Stimulated activated naive B cell treated with anti-CD40 and anti-IgM and Interleukin-4, amounts not matched to agents 10 μg/mL and 1 μg/mL and 100 μg/mL, for 72 hours (primary cell): ENCODE measurements around the gene COMMD10.
"Not testable (repeated sequence)": the region's sequence is repeated elsewhere in the genome, so short reads cannot be mapped to it uniquely, and the experiment has no call there.

ENCODE experiments used
- ATAC-seq, 2 donors: fragments of 150-1000 bp; cut with Tn5 transposase; replicated peaks; 2 replicates each; pipeline ENCODE4 v1.10.0; 2021; ENCODE audit warnings: moderate library complexity in 1 of 2
- DNase-seq: peaks from one replicate; pipeline ENCODE4 v3.0.0; 2021
- H3K27ac Mint-ChIP-seq: one replicate; pipeline ENCODE4 v1.8.0; 2022; ENCODE audit warnings: mild to moderate bottlenecking, mixed read lengths
- H3K27me3 Mint-ChIP-seq, 2 donors: one replicate each; pipeline ENCODE4 v1.8.0; 2022; ENCODE audit warnings: mixed read lengths in 2 of 2
- H3K36me3 Mint-ChIP-seq, 2 donors: one replicate each; pipeline ENCODE4 v1.8.0; 2022; ENCODE audit warnings: mixed read lengths in 2 of 2, mild to moderate bottlenecking in 1 of 2
- H3K4me1 Mint-ChIP-seq, 2 donors: one replicate each; pipeline ENCODE4 v1.8.0; 2022; ENCODE audit warnings: mixed read lengths in 2 of 2, mild to moderate bottlenecking in 1 of 2
- H3K4me3 Mint-ChIP-seq, 2 donors: one replicate each; pipeline ENCODE4 v1.8.0; 2022; ENCODE audit warnings: mild to moderate bottlenecking in 2 of 2, mixed read lengths in 2 of 2, moderate library complexity in 1 of 2
- H3K9me3 Mint-ChIP-seq, 2 donors: one replicate each; pipeline ENCODE4 v1.8.0; 2022; ENCODE audit warnings: mixed read lengths in 2 of 2, mild to moderate bottlenecking in 1 of 2

Gene COMMD10

GRCh38 chr5:116075191-116075831 lies 9.5 kb upstream of the COMMD10 start:
- ATAC-seq: peak; percentile 16 to 26
- H3K4me3 Mint-ChIP-seq: peak overlapping the region; percentile 35 to 74
- peaks cover 6 to 8% of the 10 kb centered on the region in 2 donors for H3K9me3 Mint-ChIP-seq
- H3K36me3 Mint-ChIP-seq: peaks cover 0 to 14% of the 10 kb centered on the region in 2 donors
- H3K4me1 Mint-ChIP-seq: peaks cover 25 to 30% of the 10 kb centered on the region in 2 donors
- DNase-seq: no peak
- no peaks in the 10 kb centered on the region for H3K27me3 Mint-ChIP-seq
- H3K27ac Mint-ChIP-seq: peak overlapping the region; percentile 87

GRCh38 chr5:116076496-116076895 lies 8.3 kb upstream of the COMMD10 start:
- DNase-seq (peak; percentile 75), ATAC-seq (peak; percentile 99)
- H3K27me3 Mint-ChIP-seq: no peaks in the 10 kb centered on the region
- H3K36me3 Mint-ChIP-seq: peaks cover 8 to 22% of the 10 kb centered on the region in 2 donors
- H3K9me3 Mint-ChIP-seq: peaks cover 6 to 8% of the 10 kb centered on the region in 2 donors
- peak overlapping the region; percentile 62 to 67 for H3K4me3 Mint-ChIP-seq
- peak overlapping the region; percentile 84 for H3K27ac Mint-ChIP-seq
- H3K4me1 Mint-ChIP-seq: peaks cover 27 to 38% of the 10 kb centered on the region in 2 donors

DNA sequence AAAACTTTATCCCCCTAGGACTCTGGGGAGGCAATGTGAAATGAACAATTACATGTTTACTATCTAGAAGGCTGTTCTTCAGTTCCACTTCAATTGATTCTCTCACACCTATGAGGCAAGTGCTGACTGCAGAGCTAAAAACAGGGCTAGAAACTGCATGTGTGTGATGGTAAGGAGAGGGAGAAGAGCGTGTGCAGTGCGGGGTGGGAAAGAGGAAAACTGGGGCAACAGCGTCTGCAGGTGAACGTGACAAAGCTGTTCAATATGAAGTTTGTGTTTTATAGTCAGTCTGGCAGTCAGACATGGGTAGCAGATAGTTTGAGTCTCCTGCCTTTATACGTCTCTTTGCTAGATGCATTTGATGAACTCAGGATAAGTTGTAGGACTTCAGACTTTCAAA lies 6.6 kb upstream of the COMMD10 start:
- Mint-ChIP-seq H3K4me1 (peaks cover 35 to 55% of the 10 kb centered on the region in 2 donors), H3K27me3 (no peaks in the 10 kb centered on the region), H3K4me3 (no peak overlapping the region), H3K36me3 (peaks cover 15 to 37% of the 10 kb centered on the region in 2 donors), H3K9me3 (peaks cover 6 to 8% of the 10 kb centered on the region in 2 donors), H3K27ac (no peak overlapping the region)
- ATAC-seq (no peak), DNase-seq (no peak)

DNA sequence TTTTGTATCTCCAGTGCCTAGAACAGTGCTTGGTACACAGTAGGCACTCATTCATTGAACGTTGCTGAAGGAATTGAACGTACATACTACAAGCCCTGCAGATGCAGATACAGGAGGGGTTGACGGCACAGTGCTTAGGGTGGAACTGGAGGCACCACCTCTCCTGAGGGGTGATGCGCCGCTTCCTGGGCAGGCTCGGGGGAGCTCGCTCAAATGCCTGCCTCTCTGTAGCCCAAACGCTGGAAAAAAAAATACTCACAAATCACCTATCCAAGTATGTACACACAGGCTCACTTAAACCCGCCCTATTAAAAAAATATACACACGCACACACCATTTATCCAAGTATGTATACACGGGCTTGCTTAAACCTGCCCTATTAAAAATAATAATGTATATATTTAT lies 536 bp upstream of the COMMD10 start:
- Mint-ChIP-seq H3K27me3 (no peaks in the 10 kb centered on the region), H3K9me3 (no peaks in the 10 kb centered on the region), H3K4me1 (peaks cover 26 to 56% of the 10 kb centered on the region in 2 donors), H3K4me3 (peak overlapping the region; percentile 86 to 87), H3K36me3 (peaks cover 18 to 47% of the 10 kb centered on the region in 2 donors), H3K27ac (peak overlapping the region; percentile 42)
- ATAC-seq: peak; percentile 21 to 38
- no peak for DNase-seq

- peaks cover 33 to 64% of the 10 kb centered on the region in 2 donors for H3K4me1 Mint-ChIP-seq
- ATAC-seq, DNase-seq, H3K27me3 Mint-ChIP-seq, H3K9me3 Mint-ChIP-seq: not testable (repeated sequence)
- H3K36me3 Mint-ChIP-seq: peaks cover 15 to 44% of the 10 kb centered on the region in 2 donors
- H3K27ac Mint-ChIP-seq: peak overlapping the region; percentile 11
- H3K4me3 Mint-ChIP-seq: peak overlapping the region; percentile 11 to 52
Measured at GRCh38 chr5:116086309-116086708, 1.5 kb downstream of the COMMD10 start.

DNA sequence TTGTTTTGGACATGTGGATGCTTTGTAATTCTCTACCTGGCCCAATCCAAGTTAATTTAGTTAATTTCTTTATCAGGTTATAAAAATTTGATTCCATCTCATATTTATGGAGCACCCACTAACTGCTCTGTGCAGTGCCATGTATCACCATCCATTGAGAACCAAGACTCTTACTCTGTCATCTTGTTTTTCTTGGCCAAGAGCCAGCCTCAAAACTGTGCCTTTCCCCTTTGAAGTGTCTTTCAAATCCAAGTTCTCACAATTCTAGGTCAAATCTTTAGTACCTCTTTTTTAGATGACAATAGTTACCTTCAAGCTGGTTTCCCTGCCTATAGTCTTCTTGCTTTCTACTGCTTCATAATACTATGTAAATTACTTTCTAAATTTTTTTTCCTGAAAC lies 3.2 kb downstream of the COMMD10 start:
- Mint-ChIP-seq H3K27me3 (no peaks in the 10 kb centered on the region), H3K36me3 (peaks cover 11 to 42% of the 10 kb centered on the region in 2 donors), H3K4me1 (peaks cover 24 to 46% of the 10 kb centered on the region in 2 donors), H3K9me3 (no peaks in the 10 kb centered on the region), H3K27ac (peak overlapping the region; percentile 47), H3K4me3 (no peak overlapping the region)
- no peak for DNase-seq
- no peak for ATAC-seq

DNA sequence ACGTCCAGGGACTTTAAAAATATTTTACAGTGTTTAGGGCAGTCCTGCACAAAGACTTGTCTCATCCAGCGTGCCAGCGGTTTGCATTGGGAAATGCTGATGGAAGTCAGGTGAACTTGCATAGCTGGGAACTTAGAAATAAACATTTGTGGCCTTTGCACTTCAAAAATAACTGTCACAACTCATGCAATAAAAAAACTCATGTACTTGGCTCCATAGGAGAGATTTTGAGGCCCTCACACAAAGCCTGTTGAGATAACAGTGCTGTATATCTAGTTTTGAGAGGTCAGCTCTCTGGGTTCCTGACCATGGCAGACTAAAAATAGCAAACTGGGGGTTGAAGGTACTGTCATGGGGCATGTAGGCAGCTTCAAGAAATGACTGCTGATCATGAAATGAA lies 5.5 kb downstream of the COMMD10 start:
- Mint-ChIP-seq H3K9me3 (no peaks in the 10 kb centered on the region), H3K36me3 (peaks cover 22 to 50% of the 10 kb centered on the region in 2 donors), H3K4me1 (peaks cover 17 to 35% of the 10 kb centered on the region in 2 donors), H3K4me3 (no peak overlapping the region), H3K27me3 (no peaks in the 10 kb centered on the region), H3K27ac (no peak overlapping the region)
- DNase-seq: no peak
- ATAC-seq: no peak

DNA sequence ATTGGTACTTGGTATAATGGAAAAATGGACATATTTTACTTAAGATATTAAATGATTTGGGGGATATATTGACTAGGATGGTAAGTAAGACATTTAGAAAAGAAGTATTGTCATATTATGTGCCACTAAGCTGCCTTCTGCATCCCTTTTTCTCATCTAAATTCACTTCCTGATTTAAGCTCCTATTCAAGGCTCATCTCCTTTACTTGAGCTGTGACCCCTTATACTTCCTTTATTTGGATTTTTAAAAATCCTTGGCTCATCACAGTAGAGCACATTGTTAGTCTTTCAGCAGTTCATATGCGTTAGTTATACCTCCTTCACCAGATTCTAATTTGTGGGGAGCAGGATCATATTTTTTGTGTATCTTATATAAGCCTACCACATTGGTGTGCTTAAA lies 6.6 kb downstream of the COMMD10 start:
- H3K36me3 Mint-ChIP-seq: peaks cover 25 to 55% of the 10 kb centered on the region in 2 donors
- no peak for DNase-seq
- H3K27ac Mint-ChIP-seq: no peak overlapping the region
- H3K4me3 Mint-ChIP-seq: no peak overlapping the region
- H3K9me3 Mint-ChIP-seq: no peaks in the 10 kb centered on the region
- H3K4me1 Mint-ChIP-seq: peaks cover 15 to 34% of the 10 kb centered on the region in 2 donors
- ATAC-seq: no peak
- no peaks in the 10 kb centered on the region for H3K27me3 Mint-ChIP-seq

- Mint-ChIP-seq H3K36me3 (peaks cover 49 to 68% of the 10 kb centered on the region in 2 donors), H3K4me3 (no peak overlapping the region), H3K4me1 (peaks cover 2 to 7% of the 10 kb centered on the region in 2 donors), H3K27me3 (no peaks in the 10 kb centered on the region), H3K9me3 (no peaks in the 10 kb centered on the region), H3K27ac (no peak overlapping the region)
- DNase-seq (no peak), ATAC-seq (no peak)
Measured at GRCh38 chr5:116097301-116097700, 12.5 kb downstream of the COMMD10 start.

DNA sequence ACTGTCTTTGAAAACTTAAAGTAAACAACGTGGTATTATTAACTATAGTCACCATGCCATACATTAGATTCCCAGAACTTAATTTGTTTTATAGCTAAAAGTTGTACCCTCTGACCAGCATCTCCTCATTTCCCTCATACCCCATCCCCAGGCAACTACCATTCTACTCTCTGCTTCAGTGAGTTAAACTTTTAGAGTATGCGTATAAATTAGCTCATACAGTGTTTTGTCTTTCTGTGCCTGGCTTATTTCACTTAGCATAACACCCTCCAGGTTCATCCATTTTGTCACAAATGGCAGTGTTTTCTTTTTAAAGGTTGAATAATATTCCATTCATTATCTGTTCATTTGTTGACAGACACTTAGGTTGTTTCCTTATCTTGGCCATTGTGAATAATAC lies 14.2 kb downstream of the COMMD10 start:
- Mint-ChIP-seq H3K4me1 (peaks cover 6 to 17% of the 10 kb centered on the region in 2 donors), H3K36me3 (peaks cover 45 to 70% of the 10 kb centered on the region in 2 donors)

GRCh38 chr5:116104941-116105340 lies 20.1 kb downstream of the COMMD10 start:
- H3K36me3 Mint-ChIP-seq: peaks cover 68 to 91% of the 10 kb centered on the region in 2 donors
- DNase-seq, H3K9me3 Mint-ChIP-seq, H3K27ac Mint-ChIP-seq, H3K4me3 Mint-ChIP-seq, H3K27me3 Mint-ChIP-seq, ATAC-seq: not testable (repeated sequence)
- H3K4me1 Mint-ChIP-seq: peaks cover 14 to 39% of the 10 kb centered on the region in 2 donors

More for the DNA sequence above, 14.2 kb downstream of the COMMD10 start:
- Mint-ChIP-seq H3K9me3 (no peaks in the 10 kb centered on the region), H3K27me3 (no peaks in the 10 kb centered on the region), H3K27ac (no peak overlapping the region), H3K4me3 (no peak overlapping the region)
- ATAC-seq: no peak
- no peak for DNase-seq

- H3K4me3 Mint-ChIP-seq: no peak overlapping the region
Measured at GRCh38 chr5:116115163-116115562, 30.3 kb downstream of the COMMD10 start.

GRCh38 chr5:116130471-116130870 lies 45.6 kb downstream of the COMMD10 start:
- DNase-seq (no peak), ATAC-seq (no peak)
- Mint-ChIP-seq H3K27ac (no peak overlapping the region), H3K9me3 (peaks cover 0 to 1% of the 10 kb centered on the region in 2 donors), H3K4me1 (peaks cover 0 to 8% of the 10 kb centered on the region in 2 donors), H3K4me3 (no peak overlapping the region), H3K27me3 (no peaks in the 10 kb centered on the region), H3K36me3 (peaks cover 8 to 10% of the 10 kb centered on the region in 2 donors)

More at GRCh38 chr5:116115163-116115562, 30.3 kb downstream of the COMMD10 start:
- no peak overlapping the region for H3K27ac Mint-ChIP-seq
- no peaks in the 10 kb centered on the region for H3K27me3 Mint-ChIP-seq
- H3K9me3 Mint-ChIP-seq: peaks cover 26% of the 10 kb centered on the region in 2 donors
- ATAC-seq: no peak
- DNase-seq: no peak
- peaks cover 7 to 10% of the 10 kb centered on the region in 2 donors for H3K4me1 Mint-ChIP-seq
- peaks cover 49 to 70% of the 10 kb centered on the region in 2 donors for H3K36me3 Mint-ChIP-seq

- no peaks in the 10 kb centered on the region for H3K9me3 Mint-ChIP-seq
- H3K27ac Mint-ChIP-seq: no peak overlapping the region
Measured at GRCh38 chr5:116130976-116131375, 46.2 kb downstream of the COMMD10 start.

DNA sequence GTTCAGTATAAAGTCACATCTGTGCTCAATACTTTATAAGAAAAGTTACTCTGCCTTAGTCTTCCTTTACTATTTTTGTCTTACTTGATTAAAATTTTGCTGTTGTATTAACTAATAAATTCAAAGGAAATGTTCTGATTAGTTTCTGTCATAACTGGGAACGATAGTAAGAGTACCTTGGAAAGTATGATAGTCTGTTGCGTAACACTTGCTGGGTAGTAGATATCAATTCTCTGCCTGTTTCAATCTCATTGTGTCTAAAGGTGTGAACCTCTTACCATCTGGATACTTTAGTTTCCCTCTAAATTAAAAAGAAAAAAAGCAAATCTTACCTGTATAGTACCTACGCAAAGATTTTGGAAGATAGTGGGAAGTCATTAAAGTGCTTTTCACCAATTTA lies 48.5 kb downstream of the COMMD10 start:
- Mint-ChIP-seq H3K9me3 (no peaks in the 10 kb centered on the region), H3K27me3 (no peaks in the 10 kb centered on the region), H3K27ac (no peak overlapping the region), H3K36me3 (no peaks in the 10 kb centered on the region), H3K4me3 (no peak overlapping the region), H3K4me1 (peaks cover 3 to 18% of the 10 kb centered on the region in 2 donors)
- DNase-seq (no peak), ATAC-seq (no peak)

More at GRCh38 chr5:116130976-116131375, 46.2 kb downstream of the COMMD10 start:
- Mint-ChIP-seq H3K4me1 (peaks cover 2 to 10% of the 10 kb centered on the region in 2 donors), H3K36me3 (peaks cover 3 to 7% of the 10 kb centered on the region in 2 donors), H3K4me3 (no peak overlapping the region), H3K27me3 (no peaks in the 10 kb centered on the region)
- ATAC-seq: no peak
- no peak for DNase-seq
